ENCODE data around the gene EFCAB5. TPM values are rescaled to one million over a fixed set of nuclear protein-coding genes. Genes with fewer than 3 reads are reported as not detected.

Gene EFCAB5
- total and polyA plus RNA-seq, 12 donors = 0.03 to 1.4 (median 0.19) TPM; not detected in 6

DNA sequence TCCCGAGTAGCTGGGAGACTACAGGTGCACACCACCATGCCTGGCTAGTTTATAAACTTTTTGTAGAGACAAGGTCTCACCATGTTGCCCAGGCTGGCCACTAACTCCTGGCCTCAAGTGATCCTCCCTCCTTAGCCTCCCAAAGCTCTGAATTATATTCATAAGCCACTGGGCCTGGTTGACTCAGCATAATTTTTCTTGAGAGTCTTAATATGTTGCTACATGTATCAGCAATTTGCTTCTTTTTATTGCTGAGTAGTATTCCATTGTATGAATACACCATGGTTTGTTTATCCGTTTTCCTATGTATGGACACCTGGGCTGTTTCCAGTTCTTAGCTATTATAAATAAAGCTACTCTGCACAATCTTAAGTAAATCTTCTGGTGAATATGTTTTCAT is 132.8 kb downstream of the EFCAB5 start:
- no peaks in the 10 kb centered on the region for H3K4me1 ChIP-seq (replicated peaks in 1 of 2)
- no peaks in the 10 kb centered on the region for H3K36me3 ChIP-seq (replicated peaks in 1 of 2)
- WGBS, 4 donors = 74 to 80% (median 76%) methylated on average over 2 of the region's 2 CpGs
- intact Hi-C loops (cut with DNase I) = no loop called here
- H3K4me3 ChIP-seq = no peak overlapping the region
- H3K9me3 ChIP-seq (replicated peaks in 1 of 3) = no peaks in the 10 kb centered on the region
- no peak for TF ChIP-seq POLR2A (IDR thresholded peaks at IDR 0.05)
- TF ChIP-seq, protein P1, sequence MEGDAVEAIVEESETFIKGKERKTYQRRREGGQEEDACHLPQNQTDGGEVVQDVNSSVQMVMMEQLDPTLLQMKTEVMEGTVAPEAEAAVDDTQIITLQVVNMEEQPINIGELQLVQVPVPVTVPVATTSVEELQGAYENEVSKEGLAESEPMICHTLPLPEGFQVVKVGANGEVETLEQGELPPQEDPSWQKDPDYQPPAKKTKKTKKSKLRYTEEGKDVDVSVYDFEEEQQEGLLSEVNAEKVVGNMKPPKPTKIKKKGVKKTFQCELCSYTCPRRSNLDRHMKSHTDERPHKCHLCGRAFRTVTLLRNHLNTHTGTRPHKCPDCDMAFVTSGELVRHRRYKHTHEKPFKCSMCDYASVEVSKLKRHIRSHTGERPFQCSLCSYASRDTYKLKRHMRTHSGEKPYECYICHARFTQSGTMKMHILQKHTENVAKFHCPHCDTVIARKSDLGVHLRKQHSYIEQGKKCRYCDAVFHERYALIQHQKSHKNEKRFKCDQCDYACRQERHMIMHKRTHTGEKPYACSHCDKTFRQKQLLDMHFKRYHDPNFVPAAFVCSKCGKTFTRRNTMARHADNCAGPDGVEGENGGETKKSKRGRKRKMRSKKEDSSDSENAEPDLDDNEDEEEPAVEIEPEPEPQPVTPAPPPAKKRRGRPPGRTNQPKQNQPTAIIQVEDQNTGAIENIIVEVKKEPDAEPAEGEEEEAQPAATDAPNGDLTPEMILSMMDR (IDR thresholded peaks at IDR 0.05) = no peak
- no peaks in the 10 kb centered on the region for H3K27me3 ChIP-seq
- DNase-seq = no peak
- H3K27ac ChIP-seq = no peak overlapping the region

DNA sequence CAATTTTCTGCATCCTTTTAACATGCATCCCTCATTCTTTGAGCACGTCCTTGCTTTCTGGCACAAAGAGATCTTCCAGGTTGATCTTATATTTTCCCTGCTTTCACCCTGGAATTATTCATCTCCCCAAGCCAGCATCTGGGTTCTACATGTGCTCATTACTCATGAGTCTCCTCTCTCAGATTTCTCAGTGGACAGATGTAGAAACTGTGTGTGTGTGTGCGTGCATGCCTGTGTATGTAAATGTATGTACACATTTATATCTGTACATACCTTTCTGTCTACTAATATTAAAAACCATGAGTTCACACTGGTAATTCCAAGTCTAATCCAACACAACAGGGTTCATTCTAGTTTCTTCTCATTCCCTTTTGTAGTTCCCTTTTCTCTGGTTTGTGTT is 133.3 kb downstream of the EFCAB5 start:
- Histone ChIP-seq H3K27ac (no peak overlapping the region), H3K4me3 (no peak overlapping the region), H3K36me3 (replicated peaks in 1 of 2) (no peaks in the 10 kb centered on the region), H3K4me1 (replicated peaks in 1 of 2) (no peaks in the 10 kb centered on the region), H3K27me3 (no peaks in the 10 kb centered on the region), H3K9me3 (replicated peaks in 1 of 3) (no peaks in the 10 kb centered on the region)
- intact Hi-C loops (cut with DNase I) = no loop called here
- TF ChIP-seq, protein P1 (IDR thresholded peaks at IDR 0.05) = no peak
- TF ChIP-seq POLR2A (IDR thresholded peaks at IDR 0.05) = no peak
- WGBS, 4 donors = 71 to 91% (median 86%) methylated on average over 2 of the region's 2 CpGs
- DNase-seq = no peak

DNA sequence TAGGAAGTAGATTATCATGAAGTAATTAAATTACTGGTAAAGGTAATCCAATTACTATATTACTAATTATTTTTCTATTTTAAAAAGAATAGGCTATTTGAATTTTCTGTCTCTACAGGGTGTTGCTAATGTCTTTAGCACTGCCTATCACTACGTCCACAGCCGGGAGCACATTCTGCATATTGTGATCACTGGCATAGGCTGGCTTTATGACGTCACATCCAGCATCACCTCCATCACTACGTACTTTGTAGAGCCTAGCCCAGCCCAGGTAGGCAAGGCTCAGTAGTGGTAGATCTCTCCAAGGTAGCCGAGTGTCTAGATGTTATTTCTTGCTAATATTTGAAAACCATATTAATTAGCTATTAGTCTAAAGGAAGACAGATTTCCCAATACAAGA is 141.3 kb downstream of the EFCAB5 start:
- Histone ChIP-seq H3K4me3 (no peak overlapping the region), H3K27ac (no peak overlapping the region), H3K36me3 (replicated peaks in 1 of 2) (no peaks in the 10 kb centered on the region), H3K9me3 (replicated peaks in 1 of 3) (no peaks in the 10 kb centered on the region), H3K27me3 (peaks cover 3% of the 10 kb centered on the region), H3K4me1 (replicated peaks in 1 of 2) (no peaks in the 10 kb centered on the region)
- no peak for DNase-seq
- intact Hi-C loops (cut with DNase I) = loop anchor here in 1 of 2 donors (10.0 kb wide), 1 partner anchor 48 kb away; no protein-coding TSS in a partner anchor
- TF ChIP-seq, protein P1 (IDR thresholded peaks at IDR 0.05) = no peak
- TF ChIP-seq POLR2A (IDR thresholded peaks at IDR 0.05) = no peak
- 82 to 91% (median 89%) methylated on average over 5 of the region's 5 CpGs for WGBS, 4 donors

DNA sequence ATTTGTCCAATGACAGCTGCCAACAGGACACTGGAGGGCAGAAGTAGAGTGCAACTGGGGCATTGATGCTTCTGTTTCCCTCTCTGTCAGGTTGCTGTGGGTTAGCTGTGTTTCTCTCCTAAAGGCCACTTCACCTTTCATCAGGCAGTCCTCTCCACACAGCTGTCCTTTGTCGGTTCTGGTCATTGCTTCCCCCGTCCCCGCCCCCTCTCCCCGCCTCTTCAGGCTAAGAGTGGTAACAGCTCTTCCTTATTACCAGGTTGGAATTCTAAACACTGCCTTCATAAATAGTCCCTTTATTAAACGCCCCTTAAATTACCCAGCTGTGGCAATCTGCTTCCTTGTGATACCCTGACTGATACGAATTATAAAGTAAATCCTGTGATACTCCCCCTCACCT is 143.4 kb downstream of the EFCAB5 start:
- DNase-seq = no peak
- Histone ChIP-seq H3K9me3 (replicated peaks in 1 of 3) (no peaks in the 10 kb centered on the region), H3K36me3 (replicated peaks in 1 of 2) (no peaks in the 10 kb centered on the region), H3K27ac (no peak overlapping the region), H3K27me3 (peaks cover 6% of the 10 kb centered on the region), H3K4me3 (no peak overlapping the region), H3K4me1 (replicated peaks in 1 of 2) (no peaks in the 10 kb centered on the region)
- 40 to 59% (median 52%) methylated on average over 6 of the region's 6 CpGs for WGBS, 4 donors
- no peak for TF ChIP-seq POLR2A (IDR thresholded peaks at IDR 0.05)
- TF ChIP-seq, protein P1 (IDR thresholded peaks at IDR 0.05) = no peak
- intact Hi-C loops (cut with DNase I) = loop anchor here (5.0 to 10.0 kb wide), 2 partner anchors 50 to 52 kb away; no protein-coding TSS in a partner anchor

Data from adrenal gland (tissue), 12 donors.